DOHH2 (cell line): ENCODE data around the gene NCAM1.

Source experiments
- H3F3A ChIP-seq: fragments of 200-600 bp; sonication (generic), shearing (Covaris generic); 2 replicates; pipeline ENCODE4 v1.6.0; 2016; ENCODE audit warnings: antibody characterized with exemption, mild to moderate bottlenecking; ENCODE audit not compliant: control insufficient read depth, insufficient read depth
- H3K27ac ChIP-seq: fragments of 200-600 bp; sonication (generic); 2 replicates; pipeline ENCODE4 v1.5.1; 2014; ENCODE audit warnings: low read depth, mild to moderate bottlenecking, low read length, moderate library complexity
- H3K27me3 ChIP-seq: fragments of 200-600 bp; sonication (generic); 2 replicates; pipeline ENCODE4 v1.6.1; 2014; ENCODE audit warnings: mild to moderate bottlenecking, low read length, mixed read lengths; ENCODE audit not compliant: control insufficient read depth
- H3K36me3 ChIP-seq: fragments of 200-600 bp; sonication (generic); 2 replicates; pipeline ENCODE4 v1.6.1; 2014; ENCODE audit warnings: mild to moderate bottlenecking, low read length, moderate library complexity, mixed read lengths; ENCODE audit not compliant: control insufficient read depth
- H3K4me1 ChIP-seq: fragments of 200-600 bp; sonication (generic); 2 replicates; pipeline ENCODE4 v1.6.1; 2014; ENCODE audit warnings: mild to moderate bottlenecking, low read length, mixed read lengths; ENCODE audit not compliant: control insufficient read depth
- H3K4me2 ChIP-seq: fragments of 200-600 bp; sonication (generic); 2 replicates; pipeline ENCODE4 v1.6.0; 2014; ENCODE audit warnings: mild to moderate bottlenecking, low read length, moderate library complexity
- H3K4me3 ChIP-seq: fragments of 200-600 bp; sonication (generic); 2 replicates; pipeline ENCODE4 v1.5.1; 2014; ENCODE audit warnings: mild to moderate bottlenecking, low read length, mixed read lengths
- H3K79me2 ChIP-seq: fragments of 200-600 bp; sonication (generic); 2 replicates; pipeline ENCODE4 v1.6.1; 2014; ENCODE audit warnings: mild to moderate bottlenecking, low read length, mixed read lengths; ENCODE audit not compliant: control insufficient read depth
- H3K9me2 ChIP-seq: fragments of 200-600 bp; sonication (generic); replicated peaks from 2 replicates; pipeline ENCODE4 v1.6.1; 2014; ENCODE audit warnings: mild to moderate bottlenecking, low read length, mixed read lengths; ENCODE audit not compliant: control insufficient read depth
- H3K9me3 ChIP-seq: fragments of 200-600 bp; sonication (generic); 2 replicates; pipeline ENCODE4 v1.6.1; 2014; ENCODE audit warnings: antibody characterized with exemption, low read length, mixed read lengths; ENCODE audit not compliant: control insufficient read depth, insufficient read depth
- H4K20me1 ChIP-seq: fragments of 200-600 bp; sonication (generic); 2 replicates; pipeline ENCODE4 v1.6.0; 2014; ENCODE audit warnings: low read depth, mild to moderate bottlenecking, antibody characterized with exemption, low read length, moderate library complexity; ENCODE audit not compliant: control insufficient read depth, insufficient read depth
- EZH2phosphoT487 ChIP-seq: fragments of 200-600 bp; sonication (generic); IDR thresholded peaks from 2 replicates; pipeline ENCODE4 v1.6.1; 2017; ENCODE audit warnings: borderline replicate concordance, mild to moderate bottlenecking, antibody characterized with exemption, low read length, moderate library complexity, mixed read lengths
- TF ChIP-seq, protein P1 (sequence below): fragments of 200-600 bp; sonication (generic); IDR thresholded peaks from one replicate; pipeline ENCODE4 v1.5.1; 2014; ENCODE audit warnings: antibody characterized with exemption, mild to moderate bottlenecking, low read depth, low read length; ENCODE audit not compliant: poor library complexity, severe bottlenecking

NCAM1 gene

DNA sequence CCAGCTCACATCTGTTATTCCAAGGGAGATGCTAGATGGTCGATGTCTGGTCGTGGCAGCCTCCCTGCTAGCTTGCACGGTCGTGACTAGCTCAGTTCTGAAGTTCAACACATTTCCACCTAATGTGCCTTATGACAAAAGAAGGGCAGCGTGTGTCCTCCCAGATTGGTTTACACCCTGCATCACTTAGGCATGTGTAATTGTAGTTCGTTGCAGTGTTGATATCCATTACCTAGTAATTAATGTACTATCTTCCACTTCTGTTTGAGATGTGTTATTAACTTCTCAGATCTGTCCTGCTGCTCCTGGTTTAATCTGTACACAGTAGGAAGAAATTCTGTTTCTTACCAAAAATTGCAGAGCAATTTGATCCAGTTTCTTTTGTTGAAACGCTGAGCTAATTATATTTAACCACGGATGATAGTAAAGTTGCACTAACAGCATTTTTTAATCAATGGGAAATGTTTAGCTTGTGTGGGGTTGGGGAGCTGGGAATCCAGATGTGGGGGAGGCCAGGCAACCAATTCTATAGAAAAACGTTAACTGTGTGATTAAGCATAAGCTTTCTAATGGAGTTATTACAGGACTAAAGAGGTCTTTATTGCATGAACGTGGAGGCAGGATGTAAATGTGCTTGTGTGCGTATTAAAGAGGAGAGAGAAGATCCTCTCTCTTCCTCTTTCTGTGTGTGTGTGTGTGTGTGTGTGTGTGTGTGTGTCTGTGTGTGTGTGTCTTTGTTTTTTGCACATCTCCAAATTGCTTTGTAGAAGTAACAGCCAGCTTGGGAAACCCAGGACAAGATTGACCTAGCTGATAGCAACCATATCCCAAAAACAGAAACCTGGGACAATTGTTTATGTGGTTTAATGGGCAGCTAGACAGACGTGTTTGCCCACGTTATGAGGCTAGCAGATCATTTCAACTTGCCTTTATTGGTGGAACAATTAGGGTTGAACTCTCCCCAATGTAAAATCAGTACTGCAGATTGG is 207.4 kb downstream of the NCAM1 start:
- Histone ChIP-seq H4K20me1 (no peaks in the 10 kb centered on the region), H3K4me2 (no peak overlapping the region), H3K79me2 (no peaks in the 10 kb centered on the region), H3F3A (no peaks in the 10 kb centered on the region), H3K4me3 (no peak overlapping the region), H3K9me3 (no peaks in the 10 kb centered on the region), H3K9me2 (no peaks in the 10 kb centered on the region), H3K27me3 (no peaks in the 10 kb centered on the region), H3K36me3 (no peaks in the 10 kb centered on the region), H3K4me1 (no peaks in the 10 kb centered on the region), H3K27ac (no peak overlapping the region)
- TF ChIP-seq, protein P1, sequence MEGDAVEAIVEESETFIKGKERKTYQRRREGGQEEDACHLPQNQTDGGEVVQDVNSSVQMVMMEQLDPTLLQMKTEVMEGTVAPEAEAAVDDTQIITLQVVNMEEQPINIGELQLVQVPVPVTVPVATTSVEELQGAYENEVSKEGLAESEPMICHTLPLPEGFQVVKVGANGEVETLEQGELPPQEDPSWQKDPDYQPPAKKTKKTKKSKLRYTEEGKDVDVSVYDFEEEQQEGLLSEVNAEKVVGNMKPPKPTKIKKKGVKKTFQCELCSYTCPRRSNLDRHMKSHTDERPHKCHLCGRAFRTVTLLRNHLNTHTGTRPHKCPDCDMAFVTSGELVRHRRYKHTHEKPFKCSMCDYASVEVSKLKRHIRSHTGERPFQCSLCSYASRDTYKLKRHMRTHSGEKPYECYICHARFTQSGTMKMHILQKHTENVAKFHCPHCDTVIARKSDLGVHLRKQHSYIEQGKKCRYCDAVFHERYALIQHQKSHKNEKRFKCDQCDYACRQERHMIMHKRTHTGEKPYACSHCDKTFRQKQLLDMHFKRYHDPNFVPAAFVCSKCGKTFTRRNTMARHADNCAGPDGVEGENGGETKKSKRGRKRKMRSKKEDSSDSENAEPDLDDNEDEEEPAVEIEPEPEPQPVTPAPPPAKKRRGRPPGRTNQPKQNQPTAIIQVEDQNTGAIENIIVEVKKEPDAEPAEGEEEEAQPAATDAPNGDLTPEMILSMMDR = no peak
- no peak for TF ChIP-seq EZH2phosphoT487

DNA sequence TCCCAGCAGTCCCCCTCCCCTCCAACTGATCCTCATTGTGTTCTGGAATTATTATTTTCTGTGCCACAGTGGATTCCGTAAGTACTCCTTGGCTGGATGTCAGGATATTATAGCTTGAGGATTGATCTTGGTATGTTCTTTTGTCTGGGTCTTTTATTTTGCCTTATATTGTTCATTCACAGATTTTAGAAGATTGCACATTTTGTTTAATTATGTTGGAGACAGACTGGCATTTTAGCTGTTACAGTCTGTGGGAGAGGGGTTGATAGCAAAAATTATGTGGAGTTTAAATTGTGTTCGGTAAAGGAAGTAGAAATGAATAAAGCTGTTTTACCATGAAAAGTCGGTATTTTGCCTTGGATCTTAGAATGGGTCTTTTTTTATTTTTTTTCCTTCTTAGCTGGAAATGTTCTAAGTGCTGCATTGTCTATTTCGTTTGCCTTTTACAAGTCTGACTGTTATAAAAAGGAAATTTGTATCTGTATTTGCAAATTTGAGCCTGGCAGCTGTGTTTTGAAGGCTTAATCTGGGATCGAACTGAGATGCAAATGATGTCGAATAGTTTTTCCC is 211.2 kb downstream of the NCAM1 start:
- no peaks in the 10 kb centered on the region for H3K36me3 ChIP-seq
- no peak overlapping the region for H3K4me2 ChIP-seq
- H3K27ac ChIP-seq = no peak overlapping the region

DNA sequence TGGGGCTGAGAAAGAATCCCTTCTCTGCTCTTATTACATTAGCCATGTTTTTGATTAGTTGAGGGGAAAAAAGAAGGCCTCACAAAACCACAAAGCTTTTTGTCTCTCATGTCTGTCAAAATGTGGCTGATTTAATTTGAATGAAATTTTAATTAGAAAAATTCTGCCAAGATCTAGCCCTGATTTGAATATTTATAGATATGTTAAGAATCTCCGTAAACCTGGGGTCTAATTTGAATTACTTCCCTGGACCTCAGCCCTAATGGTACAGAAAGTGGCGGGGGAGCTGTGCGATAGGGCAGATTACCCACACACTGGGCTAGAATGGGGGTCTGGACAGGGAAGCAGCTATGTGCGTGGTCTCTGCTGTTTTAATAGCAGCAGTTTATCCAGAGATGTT is 211.9 kb downstream of the NCAM1 start:
- Histone ChIP-seq H3K4me2 (no peak overlapping the region), H3K79me2 (no peaks in the 10 kb centered on the region), H3K9me3 (no peaks in the 10 kb centered on the region), H3K36me3 (no peaks in the 10 kb centered on the region), H3F3A (no peaks in the 10 kb centered on the region), H3K27ac (no peak overlapping the region), H4K20me1 (no peaks in the 10 kb centered on the region), H3K4me3 (no peak overlapping the region), H3K9me2 (no peaks in the 10 kb centered on the region), H3K4me1 (no peaks in the 10 kb centered on the region), H3K27me3 (no peaks in the 10 kb centered on the region)
- TF ChIP-seq, protein P1 = no peak
- TF ChIP-seq EZH2phosphoT487 = no peak

More for the DNA sequence above, 211.2 kb downstream of the NCAM1 start:
- H3K27me3 ChIP-seq = no peaks in the 10 kb centered on the region
- no peaks in the 10 kb centered on the region for H3F3A ChIP-seq
- no peaks in the 10 kb centered on the region for H4K20me1 ChIP-seq
- TF ChIP-seq, protein P1 = no peak
- TF ChIP-seq EZH2phosphoT487 = no peak
- H3K79me2 ChIP-seq = no peaks in the 10 kb centered on the region
- no peak overlapping the region for H3K4me3 ChIP-seq
- no peaks in the 10 kb centered on the region for H3K9me2 ChIP-seq
- H3K4me1 ChIP-seq = no peaks in the 10 kb centered on the region
- no peaks in the 10 kb centered on the region for H3K9me3 ChIP-seq
